Activated naive CD4-positive, alpha-beta T cell treated with anti-CD3 and anti-CD28 coated beads for 36 hours (primary cell): ENCODE results near the gene LRRIQ4. TPM values are rescaled to one million over a fixed set of nuclear protein-coding genes. Genes with fewer than 3 reads are reported as not detected.

Experiments
- CTCF ChIA-PET: fragments of 350-600 bp; sonication (Branson Sonifier 250); formaldehyde crosslinking; loops from one replicate; lab custom pipeline; 2021; ENCODE audit warnings: antibody characterized with exemption; lab: Charles Lee
- DNase-seq: peaks from one replicate; pipeline ENCODE4 v3.0.0-alpha.2; 2020
- H3K27ac Mint-ChIP-seq: one replicate; pipeline ENCODE4 v1.8.0; 2021; ENCODE audit warnings: mild to moderate bottlenecking, mixed read lengths
- H3K27me3 Mint-ChIP-seq: one replicate; pipeline ENCODE4 v1.8.0; 2021; ENCODE audit warnings: low read depth, mixed read lengths
- H3K36me3 Mint-ChIP-seq: one replicate; pipeline ENCODE4 v1.8.0; 2021; ENCODE audit warnings: low read depth, mixed read lengths
- H3K4me1 Mint-ChIP-seq: one replicate; pipeline ENCODE4 v1.8.0; 2021; ENCODE audit warnings: low read depth, mixed read lengths
- H3K4me3 Mint-ChIP-seq: one replicate; pipeline ENCODE4 v1.8.0; 2021; ENCODE audit warnings: mild to moderate bottlenecking, moderate library complexity, mixed read lengths
- H3K9me3 Mint-ChIP-seq: one replicate; pipeline ENCODE4 v1.8.0; 2021; ENCODE audit warnings: mixed read lengths
- intact Hi-C: fragments of 100-400 bp; cut with micrococcal nuclease; formaldehyde crosslinking; loops from one replicate; pipeline ENCODE4 v1.15.1; 2023
- total RNA-seq, 2 experiments: library from RNA; stranded (reverse); gene quantifications; one replicate each; pipeline ENCODE4 v1.2.3, GENCODE V29; 2021

Gene LRRIQ4
- total RNA-seq, 2 experiments from 2014 or later = 0.12 TPM; not detected in 1

- peaks cover 39% of the 10 kb centered on the region for H3K36me3 Mint-ChIP-seq
- no peak for DNase-seq
- no peaks in the 10 kb centered on the region for H3K9me3 Mint-ChIP-seq
- no peaks in the 10 kb centered on the region for H3K27me3 Mint-ChIP-seq
- CTCF ChIA-PET = interaction anchor here (0.6 kb wide), 2 partner anchors 37 to 63 kb away, joined by 3 read pairs; no protein-coding TSS in a partner anchor
- no peak overlapping the region for H3K27ac Mint-ChIP-seq
- peaks cover 36% of the 10 kb centered on the region for H3K4me1 Mint-ChIP-seq
- intact Hi-C loops = no loop called here
- no peak overlapping the region for H3K4me3 Mint-ChIP-seq
These were observed 31.9 kb upstream of the LRRIQ4 start for GRCh38 chr3:169780742-169781141.

GRCh38 chr3:169781209-169781855 lies 31.3 kb upstream of the LRRIQ4 start:
- Mint-ChIP-seq H3K27me3 (no peaks in the 10 kb centered on the region), H3K36me3 (peaks cover 40% of the 10 kb centered on the region), H3K4me1 (peaks cover 33% of the 10 kb centered on the region), H3K4me3 (no peak overlapping the region), H3K9me3 (no peaks in the 10 kb centered on the region), H3K27ac (no peak overlapping the region)
- DNase-seq = no peak
- intact Hi-C loops = no loop called here
- CTCF ChIA-PET = no interaction called here

- intact Hi-C loops = no loop called here
- no peak overlapping the region for H3K4me3 Mint-ChIP-seq
- no peak overlapping the region for H3K27ac Mint-ChIP-seq
- DNase-seq = no peak
- H3K36me3 Mint-ChIP-seq = peaks cover 32% of the 10 kb centered on the region
- H3K27me3 Mint-ChIP-seq = no peaks in the 10 kb centered on the region
- H3K4me1 Mint-ChIP-seq = peaks cover 3% of the 10 kb centered on the region
- CTCF ChIA-PET = no interaction called here
- H3K9me3 Mint-ChIP-seq = no peaks in the 10 kb centered on the region
These were observed 25.6 kb upstream of the LRRIQ4 start for GRCh38 chr3:169787120-169787519.

GRCh38 chr3:169787791-169788190 lies 24.9 kb upstream of the LRRIQ4 start:
- Mint-ChIP-seq H3K4me1 (peaks cover 3% of the 10 kb centered on the region), H3K36me3 (peaks cover 31% of the 10 kb centered on the region), H3K4me3 (no peak overlapping the region), H3K27me3 (no peaks in the 10 kb centered on the region), H3K9me3 (no peaks in the 10 kb centered on the region), H3K27ac (no peak overlapping the region)
- CTCF ChIA-PET = no interaction called here
- intact Hi-C loops = no loop called here
- DNase-seq = no peak

GRCh38 chr3:169790219-169790618 lies 22.5 kb upstream of the LRRIQ4 start:
- CTCF ChIA-PET = no interaction called here
- Mint-ChIP-seq H3K36me3 (peaks cover 33% of the 10 kb centered on the region), H3K4me3 (no peak overlapping the region), H3K27ac (no peak overlapping the region), H3K4me1 (peaks cover 3% of the 10 kb centered on the region), H3K9me3 (no peaks in the 10 kb centered on the region), H3K27me3 (no peaks in the 10 kb centered on the region)
- no peak for DNase-seq
- intact Hi-C loops = loop anchor here (2.0 kb wide), 1 partner anchor 13 kb away; no protein-coding TSS in a partner anchor

- intact Hi-C loops = loop anchor here (2.0 kb wide), 1 partner anchor 14 kb away; no protein-coding TSS in a partner anchor
- DNase-seq = no peak
- Mint-ChIP-seq H3K4me1 (no peaks in the 10 kb centered on the region), H3K36me3 (peaks cover 29% of the 10 kb centered on the region), H3K27me3 (no peaks in the 10 kb centered on the region), H3K9me3 (no peaks in the 10 kb centered on the region), H3K4me3 (no peak overlapping the region), H3K27ac (no peak overlapping the region)
- CTCF ChIA-PET = interaction anchor here (0.6 kb wide), 1 partner anchor 531 kb away, joined by 5 read pairs; no protein-coding TSS in a partner anchor
These were observed 21.8 kb upstream of the LRRIQ4 start for GRCh38 chr3:169790687-169791429.

- no peaks in the 10 kb centered on the region for H3K27me3 Mint-ChIP-seq
- no peaks in the 10 kb centered on the region for H3K9me3 Mint-ChIP-seq
- intact Hi-C loops = no loop called here
- no peaks in the 10 kb centered on the region for H3K4me1 Mint-ChIP-seq
- CTCF ChIA-PET = no interaction called here
- no peak for DNase-seq
- no peak overlapping the region for H3K4me3 Mint-ChIP-seq
- H3K36me3 Mint-ChIP-seq = peaks cover 18% of the 10 kb centered on the region
- no peak overlapping the region for H3K27ac Mint-ChIP-seq
These were observed 20.3 kb upstream of the LRRIQ4 start for GRCh38 chr3:169792359-169792758.

- Mint-ChIP-seq H3K27ac (no peak overlapping the region), H3K27me3 (no peaks in the 10 kb centered on the region), H3K36me3 (peaks cover 6% of the 10 kb centered on the region), H3K4me1 (no peaks in the 10 kb centered on the region), H3K4me3 (no peak overlapping the region), H3K9me3 (no peaks in the 10 kb centered on the region)
- DNase-seq = no peak
- CTCF ChIA-PET = no interaction called here
- intact Hi-C loops = no loop called here
These were observed 8.0 kb upstream of the LRRIQ4 start for GRCh38 chr3:169804681-169805080.

GRCh38 chr3:169809230-169809795 lies 3.4 kb upstream of the LRRIQ4 start:
- intact Hi-C loops = no loop called here
- Mint-ChIP-seq H3K36me3 (no peaks in the 10 kb centered on the region), H3K9me3 (no peaks in the 10 kb centered on the region), H3K4me3 (no peak overlapping the region), H3K27me3 (no peaks in the 10 kb centered on the region), H3K27ac (no peak overlapping the region), H3K4me1 (peaks cover 18% of the 10 kb centered on the region)
- DNase-seq = no peak
- CTCF ChIA-PET = interaction anchor here (0.6 to 1.7 kb wide), 3 partner anchors 53 to 157 kb away, joined by 3 to 4 read pairs (median 4); no protein-coding TSS in a partner anchor

- CTCF ChIA-PET = no interaction called here
- intact Hi-C loops = loop anchor here (2.0 to 5.0 kb wide), 5 partner anchors 136 to 1096 kb away; partner anchors contain the start of genes EIF5A2, MECOM and PHC3
- H3K27ac Mint-ChIP-seq = peak overlapping the region; percentile 52
- H3K9me3 Mint-ChIP-seq = peaks cover 9% of the 10 kb centered on the region
- H3K27me3 Mint-ChIP-seq = no peaks in the 10 kb centered on the region
- peak overlapping the region; percentile 82 for H3K4me3 Mint-ChIP-seq
- peaks cover 19% of the 10 kb centered on the region for H3K4me1 Mint-ChIP-seq
- peaks cover 5% of the 10 kb centered on the region for H3K36me3 Mint-ChIP-seq
- DNase-seq = peak; percentile 28
These were observed 889 bp upstream of the LRRIQ4 start for GRCh38 chr3:169811631-169812331.

- Mint-ChIP-seq H3K27me3 (no peaks in the 10 kb centered on the region), H3K4me3 (peak overlapping the region; percentile 82), H3K4me1 (peaks cover 19% of the 10 kb centered on the region), H3K27ac (peak overlapping the region; percentile 79), H3K9me3 (peaks cover 9% of the 10 kb centered on the region), H3K36me3 (peaks cover 5% of the 10 kb centered on the region)
- intact Hi-C loops = loop anchor here (1.0 to 5.0 kb wide), 12 partner anchors 40 to 1094 kb away; partner anchors contain the start of genes EIF5A2, MECOM, MYNN and PHC3
- CTCF ChIA-PET = interaction anchor here (0.6 kb wide), 1 partner anchor 57 kb away, joined by 3 read pairs; the partner anchor contains the start of gene LRRC31
- no peak for DNase-seq
These were observed 608 bp downstream of the LRRIQ4 start for GRCh38 chr3:169813278-169813677.
